ENCODE data around the gene SLC25A4. TPM values are rescaled to one million over a fixed set of nuclear protein-coding genes. Genes with fewer than 3 reads are reported as not detected.
"Not testable (repeated sequence)": the region's sequence is repeated elsewhere in the genome, so short reads cannot be mapped to it uniquely, and the experiment has no call there.

The SLC25A4 gene
- total RNA-seq: 2,233 TPM
- long read RNA-seq, full-length matches to known transcripts: 8,805 of 9,125 reads
- long read RNA-seq, partial matches to known transcripts: 97 of 9,125 reads
- long read RNA-seq, other reads (novel, unspliced or antisense): 223 of 9,125 reads

GRCh38 chr4:185142912-185143600, at the start of gene SLC25A4:
TSS of gene SLC25A4 (plus strand) at chr4:185143266. CDS start at chr4:185143373, 107 bp downstream.
- ATAC-seq (peak; percentile 92), DNase-seq (ENCODE audit: missing footprints) (peak; percentile 94)
- intact Hi-C loops (cut with DNase I): loop anchor here (10.0 kb wide), 1 partner anchor 252 kb away; the partner anchor contains the start of genes ANKRD37 and LRP2BP

GRCh38 chr4:185093603-185094002, 49.5 kb upstream of the SLC25A4 start:
- no peak for ATAC-seq
- intact Hi-C loops (cut with DNase I): loop anchor here (2.0 kb wide), 1 partner anchor 51 kb away; no protein-coding TSS in a partner anchor
- no peak for DNase-seq (ENCODE audit: missing footprints)

GRCh38 chr4:185096032-185096653, 46.9 kb upstream of the SLC25A4 start:
- ATAC-seq: no peak

GRCh38 chr4:185098474-185098873, 44.6 kb upstream of the SLC25A4 start:
- intact Hi-C loops (cut with DNase I): no loop called here
- no peak for ATAC-seq
- no peak for DNase-seq (ENCODE audit: missing footprints)

More at GRCh38 chr4:185096032-185096653, 46.9 kb upstream of the SLC25A4 start:
- intact Hi-C loops (cut with DNase I): loop anchor here (2.0 kb wide), 1 partner anchor 39 kb away; no protein-coding TSS in a partner anchor
- DNase-seq (ENCODE audit: missing footprints): no peak

- DNase-seq (ENCODE audit: missing footprints): no peak
- no peak for ATAC-seq
- intact Hi-C loops (cut with DNase I): no loop called here
Measured at GRCh38 chr4:185099024-185099682, 43.9 kb upstream of the SLC25A4 start.

- intact Hi-C loops (cut with DNase I): loop anchor here (10.0 kb wide), 1 partner anchor 355 kb away; no protein-coding TSS in a partner anchor
- no peak for DNase-seq (ENCODE audit: missing footprints)
- ATAC-seq: no peak
Measured at GRCh38 chr4:185099940-185100339, 43.1 kb upstream of the SLC25A4 start.

GRCh38 chr4:185100423-185100822, 42.6 kb upstream of the SLC25A4 start:
- no peak for DNase-seq (ENCODE audit: missing footprints)
- intact Hi-C loops (cut with DNase I): loop anchor here (10.0 kb wide), 1 partner anchor 356 kb away; no protein-coding TSS in a partner anchor
- no peak for ATAC-seq

- ATAC-seq (no peak), DNase-seq (ENCODE audit: missing footprints) (no peak)
- intact Hi-C loops (cut with DNase I): loop anchor here (10.0 kb wide), 1 partner anchor 357 kb away; no protein-coding TSS in a partner anchor
Measured at GRCh38 chr4:185101354-185101890, 41.6 kb upstream of the SLC25A4 start.

- ATAC-seq (no peak), DNase-seq (ENCODE audit: missing footprints) (no peak)
- intact Hi-C loops (cut with DNase I): loop anchor here (10.0 kb wide), 1 partner anchor 360 kb away; no protein-coding TSS in a partner anchor
Measured at GRCh38 chr4:185104733-185105132, 38.3 kb upstream of the SLC25A4 start.

- no peak for DNase-seq (ENCODE audit: missing footprints)
- intact Hi-C loops (cut with DNase I): loop anchor here (10.0 kb wide), 1 partner anchor 362 kb away; no protein-coding TSS in a partner anchor
- no peak for ATAC-seq
Measured at GRCh38 chr4:185106353-185106752, 36.7 kb upstream of the SLC25A4 start.

GRCh38 chr4:185107574-185107973, 35.5 kb upstream of the SLC25A4 start:
- not testable (repeated sequence) for ATAC-seq; DNase-seq (ENCODE audit: missing footprints)
- intact Hi-C loops (cut with DNase I): loop anchor here (10.0 kb wide), 1 partner anchor 363 kb away; no protein-coding TSS in a partner anchor

- intact Hi-C loops (cut with DNase I): loop anchor here (10.0 kb wide), 1 partner anchor 363 kb away; no protein-coding TSS in a partner anchor
- no peak for ATAC-seq
- no peak for DNase-seq (ENCODE audit: missing footprints)
Measured at GRCh38 chr4:185108185-185108584, 34.9 kb upstream of the SLC25A4 start.

- ATAC-seq (no peak), DNase-seq (ENCODE audit: missing footprints) (no peak)
- intact Hi-C loops (cut with DNase I): loop anchor here (10.0 kb wide), 1 partner anchor 364 kb away; no protein-coding TSS in a partner anchor
Measured at GRCh38 chr4:185108669-185109068, 34.4 kb upstream of the SLC25A4 start.

GRCh38 chr4:185109736-185110135, 33.3 kb upstream of the SLC25A4 start:
- DNase-seq (ENCODE audit: missing footprints) (no peak), ATAC-seq (no peak)
- intact Hi-C loops (cut with DNase I): loop anchor here (2.0 to 10.0 kb wide), 3 partner anchors 19 to 365 kb away; no protein-coding TSS in a partner anchor

- ATAC-seq (no peak), DNase-seq (ENCODE audit: missing footprints) (no peak)
- intact Hi-C loops (cut with DNase I): loop anchor here (2.0 to 10.0 kb wide), 2 partner anchors 18 to 306 kb away; no protein-coding TSS in a partner anchor
Measured at GRCh38 chr4:185110375-185110823, 32.7 kb upstream of the SLC25A4 start.

GRCh38 chr4:185112104-185112503, 31.0 kb upstream of the SLC25A4 start:
- intact Hi-C loops (cut with DNase I): loop anchor here (10.0 kb wide), 1 partner anchor 307 kb away; no protein-coding TSS in a partner anchor
- no peak for DNase-seq (ENCODE audit: missing footprints)
- peak; percentile 94 for ATAC-seq

GRCh38 chr4:185113340-185113739, 29.7 kb upstream of the SLC25A4 start:
- DNase-seq (ENCODE audit: missing footprints) (no peak), ATAC-seq (no peak)
- intact Hi-C loops (cut with DNase I): loop anchor here (10.0 kb wide), 1 partner anchor 309 kb away; no protein-coding TSS in a partner anchor

GRCh38 chr4:185115827-185116232, 27.2 kb upstream of the SLC25A4 start:
- intact Hi-C loops (cut with DNase I): loop anchor here (10.0 kb wide), 1 partner anchor 311 kb away; no protein-coding TSS in a partner anchor
- DNase-seq (ENCODE audit: missing footprints) (peak; percentile 82), ATAC-seq (peak; percentile 92)

All from Right ventricle myocardium inferior (tissue), 1 donor.